OCI-LY7 (cell line): Measurements from ENCODE around the gene AGO1.

Experiments
- EZH2phosphoT487 ChIP-seq: fragments of 200-600 bp; sonication (generic); IDR thresholded peaks from 2 replicates; pipeline ENCODE4 v1.6.1; 2018; ENCODE audit warnings: low read depth, borderline replicate concordance, mild to moderate bottlenecking, mixed run types, antibody characterized with exemption, low read length, moderate library complexity, mixed read lengths
- TF ChIP-seq, protein P1 (sequence below): fragments of 200-600 bp; sonication (generic); conservative IDR thresholded peaks from 2 replicates; pipeline ENCODE4 v1.5.1; 2014; ENCODE audit warnings: mild to moderate bottlenecking, antibody characterized with exemption, low read length, moderate library complexity, mixed read lengths

DNA sequence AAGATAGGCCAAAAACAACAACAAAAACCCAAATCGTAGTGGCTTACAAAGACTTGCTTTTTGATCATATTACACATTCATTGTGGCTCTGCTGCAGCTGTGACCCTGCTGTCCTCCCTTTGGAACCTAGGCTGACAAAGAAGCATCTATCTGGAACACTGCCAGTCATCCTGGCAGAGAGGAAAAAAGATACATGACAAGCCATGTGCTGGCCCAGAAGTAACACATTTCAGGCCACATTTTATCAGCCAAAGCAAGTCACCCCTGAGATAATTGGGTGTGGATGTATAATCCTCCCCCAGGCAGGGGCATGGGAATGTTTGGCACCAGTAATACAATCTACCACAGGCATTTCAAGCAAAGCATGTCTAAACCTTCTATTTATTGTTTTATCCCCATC is 37.2 kb upstream of the AGO1 start:
- TF ChIP-seq, protein P1, sequence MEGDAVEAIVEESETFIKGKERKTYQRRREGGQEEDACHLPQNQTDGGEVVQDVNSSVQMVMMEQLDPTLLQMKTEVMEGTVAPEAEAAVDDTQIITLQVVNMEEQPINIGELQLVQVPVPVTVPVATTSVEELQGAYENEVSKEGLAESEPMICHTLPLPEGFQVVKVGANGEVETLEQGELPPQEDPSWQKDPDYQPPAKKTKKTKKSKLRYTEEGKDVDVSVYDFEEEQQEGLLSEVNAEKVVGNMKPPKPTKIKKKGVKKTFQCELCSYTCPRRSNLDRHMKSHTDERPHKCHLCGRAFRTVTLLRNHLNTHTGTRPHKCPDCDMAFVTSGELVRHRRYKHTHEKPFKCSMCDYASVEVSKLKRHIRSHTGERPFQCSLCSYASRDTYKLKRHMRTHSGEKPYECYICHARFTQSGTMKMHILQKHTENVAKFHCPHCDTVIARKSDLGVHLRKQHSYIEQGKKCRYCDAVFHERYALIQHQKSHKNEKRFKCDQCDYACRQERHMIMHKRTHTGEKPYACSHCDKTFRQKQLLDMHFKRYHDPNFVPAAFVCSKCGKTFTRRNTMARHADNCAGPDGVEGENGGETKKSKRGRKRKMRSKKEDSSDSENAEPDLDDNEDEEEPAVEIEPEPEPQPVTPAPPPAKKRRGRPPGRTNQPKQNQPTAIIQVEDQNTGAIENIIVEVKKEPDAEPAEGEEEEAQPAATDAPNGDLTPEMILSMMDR = no peak
- no peak for TF ChIP-seq EZH2phosphoT487
